ENCODE measurements around the gene HMG20B.
"Not testable (repeated sequence)": the region's sequence is repeated elsewhere in the genome, so short reads cannot be mapped to it uniquely, and the experiment has no call there.

Gene HMG20B

GRCh38 chr19:3572855-3573161 is at the start of gene HMG20B:
Gene HMG20B (plus strand): TSS chr19:3572944. CDS start chr19:3573310, 366 bp downstream.
- ATAC-seq (no peak), DNase-seq (no peak)
- Mint-ChIP-seq H3K9me3 (no peaks in the 10 kb centered on the region), H3K4me3 (peak within 1 kb of the TSS; percentile 75), H3K36me3 (ENCODE audit: low read depth) (peaks cover 6% of the 10 kb centered on the region), H3K4me1 (peaks cover 18% of the 10 kb centered on the region), H3K27me3 (no peaks in the 10 kb centered on the region), H3K27ac (peak within 1 kb of the TSS; percentile 72)

- Mint-ChIP-seq H3K27me3 (no peaks in the 10 kb centered on the region), H3K27ac (no peak overlapping the region), H3K9me3 (no peaks in the 10 kb centered on the region), H3K4me3 (no peak overlapping the region), H3K4me1 (peaks cover 5% of the 10 kb centered on the region), H3K36me3 (ENCODE audit: low read depth) (peaks cover 6% of the 10 kb centered on the region)
- DNase-seq (no peak), ATAC-seq (no peak)
These were observed 49.2 kb upstream of the HMG20B start for GRCh38 chr19:3523361-3524077.

GRCh38 chr19:3524078-3524842 is 48.5 kb upstream of the HMG20B start:
- no peak overlapping the region for H3K27ac Mint-ChIP-seq
- no peaks in the 10 kb centered on the region for H3K9me3 Mint-ChIP-seq

GRCh38 chr19:3524904-3525451 is 47.8 kb upstream of the HMG20B start:
- Mint-ChIP-seq H3K36me3 (ENCODE audit: low read depth) (peaks cover 6% of the 10 kb centered on the region), H3K27ac (no peak overlapping the region), H3K27me3 (no peaks in the 10 kb centered on the region), H3K4me3 (no peak overlapping the region), H3K9me3 (no peaks in the 10 kb centered on the region), H3K4me1 (peaks cover 2% of the 10 kb centered on the region)
- ATAC-seq (no peak), DNase-seq (no peak)

More at GRCh38 chr19:3524078-3524842, 48.5 kb upstream of the HMG20B start:
- peaks cover 6% of the 10 kb centered on the region for H3K36me3 Mint-ChIP-seq (ENCODE audit: low read depth)
- H3K4me1 Mint-ChIP-seq, result peaks cover 2% of the 10 kb centered on the region
- DNase-seq (no peak), ATAC-seq (no peak)
- H3K27me3 Mint-ChIP-seq, result no peaks in the 10 kb centered on the region
- no peak overlapping the region for H3K4me3 Mint-ChIP-seq

- Mint-ChIP-seq H3K36me3 (ENCODE audit: low read depth) (peaks cover 8% of the 10 kb centered on the region), H3K27me3 (no peaks in the 10 kb centered on the region), H3K4me1 (no peaks in the 10 kb centered on the region), H3K4me3 (no peak overlapping the region), H3K27ac (no peak overlapping the region), H3K9me3 (no peaks in the 10 kb centered on the region)
- DNase-seq (no peak), ATAC-seq (no peak)
These were observed 46.1 kb upstream of the HMG20B start for GRCh38 chr19:3526507-3527237.

- no peak for DNase-seq
- Mint-ChIP-seq H3K4me3 (no peak overlapping the region), H3K9me3 (no peaks in the 10 kb centered on the region), H3K36me3 (ENCODE audit: low read depth) (peaks cover 8% of the 10 kb centered on the region), H3K4me1 (no peaks in the 10 kb centered on the region), H3K27me3 (no peaks in the 10 kb centered on the region), H3K27ac (no peak overlapping the region)
- no peak for ATAC-seq
These were observed 45.4 kb upstream of the HMG20B start for GRCh38 chr19:3527238-3527910.

- Mint-ChIP-seq H3K36me3 (ENCODE audit: low read depth) (peaks cover 8% of the 10 kb centered on the region), H3K4me3 (no peak overlapping the region)
- ATAC-seq, result no peak
These were observed 44.7 kb upstream of the HMG20B start for GRCh38 chr19:3528080-3528479.

GRCh38 chr19:3528539-3529211 is 44.1 kb upstream of the HMG20B start:
- DNase-seq (no peak), ATAC-seq (no peak)
- H3K9me3 Mint-ChIP-seq, result no peaks in the 10 kb centered on the region
- H3K4me1 Mint-ChIP-seq, result no peaks in the 10 kb centered on the region
- no peak overlapping the region for H3K4me3 Mint-ChIP-seq
- no peak overlapping the region for H3K27ac Mint-ChIP-seq
- no peaks in the 10 kb centered on the region for H3K27me3 Mint-ChIP-seq
- H3K36me3 Mint-ChIP-seq (ENCODE audit: low read depth), result peaks cover 9% of the 10 kb centered on the region

More at GRCh38 chr19:3528080-3528479, 44.7 kb upstream of the HMG20B start:
- H3K27me3 Mint-ChIP-seq, result no peaks in the 10 kb centered on the region
- no peaks in the 10 kb centered on the region for H3K9me3 Mint-ChIP-seq
- no peak overlapping the region for H3K27ac Mint-ChIP-seq
- H3K4me1 Mint-ChIP-seq, result no peaks in the 10 kb centered on the region
- DNase-seq, result no peak

- H3K4me3 Mint-ChIP-seq; H3K27ac Mint-ChIP-seq; H3K4me1 Mint-ChIP-seq; H3K36me3 Mint-ChIP-seq (ENCODE audit: low read depth); H3K27me3 Mint-ChIP-seq; ATAC-seq; H3K9me3 Mint-ChIP-seq; DNase-seq: not testable (repeated sequence)
These were observed 43.4 kb upstream of the HMG20B start for GRCh38 chr19:3529299-3529698.

GRCh38 chr19:3530389-3530788 is 42.4 kb upstream of the HMG20B start:
- H3K4me3 Mint-ChIP-seq, result no peak overlapping the region
- H3K9me3 Mint-ChIP-seq, result no peaks in the 10 kb centered on the region
- H3K4me1 Mint-ChIP-seq, result no peaks in the 10 kb centered on the region
- no peak overlapping the region for H3K27ac Mint-ChIP-seq
- no peak for DNase-seq
- H3K36me3 Mint-ChIP-seq (ENCODE audit: low read depth), result peaks cover 9% of the 10 kb centered on the region
- no peaks in the 10 kb centered on the region for H3K27me3 Mint-ChIP-seq
- no peak for ATAC-seq

- no peak for ATAC-seq
- Mint-ChIP-seq H3K36me3 (ENCODE audit: low read depth) (peaks cover 9% of the 10 kb centered on the region), H3K9me3 (no peaks in the 10 kb centered on the region), H3K27me3 (no peaks in the 10 kb centered on the region), H3K4me3 (no peak overlapping the region), H3K27ac (no peak overlapping the region), H3K4me1 (no peaks in the 10 kb centered on the region)
- DNase-seq, result no peak
These were observed 41.0 kb upstream of the HMG20B start for GRCh38 chr19:3531716-3532115.

- no peaks in the 10 kb centered on the region for H3K4me1 Mint-ChIP-seq
- no peak for ATAC-seq
- peaks cover 7% of the 10 kb centered on the region for H3K36me3 Mint-ChIP-seq (ENCODE audit: low read depth)
- no peak overlapping the region for H3K27ac Mint-ChIP-seq
- no peaks in the 10 kb centered on the region for H3K27me3 Mint-ChIP-seq
- no peak overlapping the region for H3K4me3 Mint-ChIP-seq
- H3K9me3 Mint-ChIP-seq, result no peaks in the 10 kb centered on the region
- DNase-seq, result no peak
These were observed 40.5 kb upstream of the HMG20B start for GRCh38 chr19:3532154-3532786.

GRCh38 chr19:3533033-3533432 is 39.7 kb upstream of the HMG20B start:
- Mint-ChIP-seq H3K27me3 (no peaks in the 10 kb centered on the region), H3K27ac (no peak overlapping the region), H3K4me3 (no peak overlapping the region), H3K9me3 (no peaks in the 10 kb centered on the region), H3K4me1 (no peaks in the 10 kb centered on the region), H3K36me3 (ENCODE audit: low read depth) (peaks cover 7% of the 10 kb centered on the region)
- ATAC-seq, result no peak
- DNase-seq, result no peak
